ENCODE data around the gene GHSR. TPM values are rescaled to one million over a fixed set of nuclear protein-coding genes. Genes with fewer than 3 reads are reported as not detected.
"Not testable (repeated sequence)": the region's sequence is repeated elsewhere in the genome, so short reads cannot be mapped to it uniquely, and the experiment has no call there.

Gene GHSR
- total RNA-seq (not detected), polyA plus RNA-seq (not detected)
- long read RNA-seq, donor 1 = 0 reads
- long read RNA-seq, donor 2 = 0 reads

- peak; percentile 45 for ATAC-seq (ENCODE audit: low FRiP score)
- WGBS, 2 donors = 5 to 6% methylated on average over 73 to 76 of the region's 76 CpGs
- Histone ChIP-seq H3K27me3 (ENCODE audit: control insufficient read depth in 1 of 2, insufficient read depth in 2 of 2, low read length in 1 of 2) (no peaks in the 10 kb centered on the region), H3K4me1 (ENCODE audit: control insufficient read depth in 1 of 2, insufficient read depth in 2 of 2, low read length in 2 of 2) (no peaks in the 10 kb centered on the region), H3K36me3 (ENCODE audit: control insufficient read depth in 1 of 2, insufficient read depth in 2 of 2, low read length in 1 of 2) (no peaks in the 10 kb centered on the region), H3K9me3 (ENCODE audit: control insufficient read depth, low read length) (peaks cover 2% of the 10 kb centered on the region), H3K4me3 (ENCODE audit: low read length in 2 of 2) (no peak within 1 kb of the TSS), H3K27ac (ENCODE audit: low read depth in 1 of 2, low read length in 2 of 2) (no peak within 1 kb of the TSS)
- intact Hi-C loops (cut with DNase I) = no loop called here
- no peak for DNase-seq
Measured at GRCh38 chr3:172447611-172448579, at the start of gene GHSR. Gene GHSR, minus strand, starts transcription at chr3:172448456. Its CDS starts 43 bp downstream, at chr3:172448413.

- peak; percentile 87 to 91 for DNase-seq
- ATAC-seq (ENCODE audit: low FRiP score) = peak; percentile 84
- H3K4me1 ChIP-seq (ENCODE audit: control insufficient read depth in 1 of 2, insufficient read depth in 2 of 2, low read length in 2 of 2) = not testable (repeated sequence)
Measured at GRCh38 chr3:172490198-172490669, 42.0 kb upstream of the GHSR start.

GRCh38 chr3:172478116-172478515 lies 29.9 kb upstream of the GHSR start:
- WGBS, 2 donors = 61 to 66% methylated on average over 1 of the region's 1 CpG

More at GRCh38 chr3:172490198-172490669, 42.0 kb upstream of the GHSR start:
- not testable (repeated sequence) for H3K36me3 ChIP-seq (ENCODE audit: control insufficient read depth in 1 of 2, insufficient read depth in 2 of 2, low read length in 1 of 2); H3K4me3 ChIP-seq (ENCODE audit: low read length in 2 of 2); H3K27me3 ChIP-seq (ENCODE audit: control insufficient read depth in 1 of 2, insufficient read depth in 2 of 2, low read length in 1 of 2); H3K27ac ChIP-seq (ENCODE audit: low read depth in 1 of 2, low read length in 2 of 2); H3K9me3 ChIP-seq (ENCODE audit: control insufficient read depth, low read length)
- 23 to 27% methylated on average over 4 of the region's 4 CpGs for WGBS, 2 donors
- intact Hi-C loops (cut with DNase I) = loop anchor here in 1 of 2 donors (2.0 kb wide), 2 partner anchors 105 to 177 kb away; no protein-coding TSS in a partner anchor

GRCh38 chr3:172476347-172476746 lies 28.1 kb upstream of the GHSR start:
- DNase-seq = no peak
- no peak for ATAC-seq (ENCODE audit: low FRiP score)
- H3K9me3 ChIP-seq (ENCODE audit: control insufficient read depth, low read length) = no peaks in the 10 kb centered on the region
- H3K4me1 ChIP-seq (ENCODE audit: control insufficient read depth in 1 of 2, insufficient read depth in 2 of 2, low read length in 2 of 2) = no peaks in the 10 kb centered on the region
- H3K36me3 ChIP-seq (ENCODE audit: control insufficient read depth in 1 of 2, insufficient read depth in 2 of 2, low read length in 1 of 2) = no peaks in the 10 kb centered on the region
- intact Hi-C loops (cut with DNase I) = loop anchor here in 1 of 2 donors (5.0 kb wide), 1 partner anchor 829 kb away; no protein-coding TSS in a partner anchor
- 86 to 88% methylated on average over 5 of the region's 5 CpGs for WGBS, 2 donors
- H3K27me3 ChIP-seq (ENCODE audit: control insufficient read depth in 1 of 2, insufficient read depth in 2 of 2, low read length in 1 of 2) = no peaks in the 10 kb centered on the region
- no peak overlapping the region for H3K4me3 ChIP-seq (ENCODE audit: low read length in 2 of 2)
- H3K27ac ChIP-seq (ENCODE audit: low read depth in 1 of 2, low read length in 2 of 2) = no peak overlapping the region

More at GRCh38 chr3:172478116-172478515, 29.9 kb upstream of the GHSR start:
- Histone ChIP-seq H3K4me1 (ENCODE audit: control insufficient read depth in 1 of 2, insufficient read depth in 2 of 2, low read length in 2 of 2) (no peaks in the 10 kb centered on the region), H3K36me3 (ENCODE audit: control insufficient read depth in 1 of 2, insufficient read depth in 2 of 2, low read length in 1 of 2) (no peaks in the 10 kb centered on the region), H3K4me3 (ENCODE audit: low read length in 2 of 2) (no peak overlapping the region), H3K27me3 (ENCODE audit: control insufficient read depth in 1 of 2, insufficient read depth in 2 of 2, low read length in 1 of 2) (no peaks in the 10 kb centered on the region), H3K27ac (ENCODE audit: low read depth in 1 of 2, low read length in 2 of 2) (no peak overlapping the region), H3K9me3 (ENCODE audit: control insufficient read depth, low read length) (no peaks in the 10 kb centered on the region)
- ATAC-seq (ENCODE audit: low FRiP score) (no peak), DNase-seq (no peak)
- intact Hi-C loops (cut with DNase I) = loop anchor here in 1 of 2 donors (5.0 kb wide), 1 partner anchor 831 kb away; no protein-coding TSS in a partner anchor

GRCh38 chr3:172475703-172476102 lies 27.4 kb upstream of the GHSR start:
- H3K4me3 ChIP-seq (ENCODE audit: low read length in 2 of 2) = no peak overlapping the region
- 80 to 86% methylated on average over 5 of the region's 5 CpGs for WGBS, 2 donors
- H3K36me3 ChIP-seq (ENCODE audit: control insufficient read depth in 1 of 2, insufficient read depth in 2 of 2, low read length in 1 of 2) = no peaks in the 10 kb centered on the region
- no peaks in the 10 kb centered on the region for H3K27me3 ChIP-seq (ENCODE audit: control insufficient read depth in 1 of 2, insufficient read depth in 2 of 2, low read length in 1 of 2)
- H3K27ac ChIP-seq (ENCODE audit: low read depth in 1 of 2, low read length in 2 of 2) = no peak overlapping the region
- ATAC-seq (ENCODE audit: low FRiP score) (no peak), DNase-seq (no peak)
- no peaks in the 10 kb centered on the region for H3K4me1 ChIP-seq (ENCODE audit: control insufficient read depth in 1 of 2, insufficient read depth in 2 of 2, low read length in 2 of 2)
- no peaks in the 10 kb centered on the region for H3K9me3 ChIP-seq (ENCODE audit: control insufficient read depth, low read length)
- intact Hi-C loops (cut with DNase I) = loop anchor here in 1 of 2 donors (5.0 kb wide), 1 partner anchor 828 kb away; no protein-coding TSS in a partner anchor

GRCh38 chr3:172471903-172472302 lies 23.6 kb upstream of the GHSR start:
- H3K4me1 ChIP-seq (ENCODE audit: control insufficient read depth in 1 of 2, insufficient read depth in 2 of 2, low read length in 2 of 2) = no peaks in the 10 kb centered on the region
- H3K4me3 ChIP-seq (ENCODE audit: low read length in 2 of 2) = no peak overlapping the region
- intact Hi-C loops (cut with DNase I) = no loop called here
- no peak for DNase-seq
- ATAC-seq (ENCODE audit: low FRiP score) = no peak
- H3K9me3 ChIP-seq (ENCODE audit: control insufficient read depth, low read length) = no peaks in the 10 kb centered on the region
- no peak overlapping the region for H3K27ac ChIP-seq (ENCODE audit: low read depth in 1 of 2, low read length in 2 of 2)
- no peaks in the 10 kb centered on the region for H3K27me3 ChIP-seq (ENCODE audit: control insufficient read depth in 1 of 2, insufficient read depth in 2 of 2, low read length in 1 of 2)
- 55 to 60% methylated on average over 1 of the region's 1 CpG for WGBS, 2 donors
- H3K36me3 ChIP-seq (ENCODE audit: control insufficient read depth in 1 of 2, insufficient read depth in 2 of 2, low read length in 1 of 2) = no peaks in the 10 kb centered on the region

GRCh38 chr3:172470588-172470987 lies 22.3 kb upstream of the GHSR start:
- no peak for ATAC-seq (ENCODE audit: low FRiP score)
- intact Hi-C loops (cut with DNase I) = no loop called here
- Histone ChIP-seq H3K9me3 (ENCODE audit: control insufficient read depth, low read length) (no peaks in the 10 kb centered on the region), H3K4me3 (ENCODE audit: low read length in 2 of 2) (no peak overlapping the region), H3K27ac (ENCODE audit: low read depth in 1 of 2, low read length in 2 of 2) (no peak overlapping the region), H3K27me3 (ENCODE audit: control insufficient read depth in 1 of 2, insufficient read depth in 2 of 2, low read length in 1 of 2) (no peaks in the 10 kb centered on the region), H3K4me1 (ENCODE audit: control insufficient read depth in 1 of 2, insufficient read depth in 2 of 2, low read length in 2 of 2) (no peaks in the 10 kb centered on the region), H3K36me3 (ENCODE audit: control insufficient read depth in 1 of 2, insufficient read depth in 2 of 2, low read length in 1 of 2) (no peaks in the 10 kb centered on the region)
- DNase-seq = no peak
- WGBS, 2 donors = 96 to 97% methylated on average over 1 of the region's 1 CpG

- Histone ChIP-seq H3K27me3 (ENCODE audit: control insufficient read depth in 1 of 2, insufficient read depth in 2 of 2, low read length in 1 of 2) (no peaks in the 10 kb centered on the region), H3K36me3 (ENCODE audit: control insufficient read depth in 1 of 2, insufficient read depth in 2 of 2, low read length in 1 of 2) (no peaks in the 10 kb centered on the region), H3K4me3 (ENCODE audit: low read length in 2 of 2) (no peak overlapping the region), H3K27ac (ENCODE audit: low read depth in 1 of 2, low read length in 2 of 2) (no peak overlapping the region), H3K9me3 (ENCODE audit: control insufficient read depth, low read length) (no peaks in the 10 kb centered on the region), H3K4me1 (ENCODE audit: control insufficient read depth in 1 of 2, insufficient read depth in 2 of 2, low read length in 2 of 2) (no peaks in the 10 kb centered on the region)
- 88 to 89% methylated on average over 2 of the region's 2 CpGs for WGBS, 2 donors
- DNase-seq (no peak), ATAC-seq (ENCODE audit: low FRiP score) (no peak)
- intact Hi-C loops (cut with DNase I) = no loop called here
Measured at GRCh38 chr3:172467170-172467824, 19.0 kb upstream of the GHSR start.

Measured in aorta (tissue), 5 donors.